Measurements from ENCODE around the gene AMT. TPM values are rescaled to one million over a fixed set of nuclear protein-coding genes. Genes with fewer than 3 reads are reported as not detected.
A peak's percentile ranks its signal among the peaks of the same experiment; 100 is the strongest.

AMT gene
- total and polyA plus RNA-seq, 2 donors (not counting 1 experiment from before 2014, with no cell fraction given) = 2.6 to 2.7 TPM

- Histone ChIP-seq H4K20me1 (ENCODE audit: control insufficient read depth, extremely low read depth, insufficient read depth, low read length) (peaks cover 7% of the 10 kb centered on the region), H3K36me3 (ENCODE audit: control insufficient read depth, insufficient read depth, low read length) (peaks cover 7% of the 10 kb centered on the region), H3K4me3 (replicated peaks in 1 of 4; ENCODE audit: control extremely low read depth in 1 of 4, insufficient read depth in 1 of 4, low read depth in 3 of 4, low read length in 4 of 4) (peak overlapping the region; percentile 73 to 98 (median 90)), H3K4me1 (ENCODE audit: control insufficient read depth, extremely low read depth, insufficient read depth, low read length) (peaks cover 3% of the 10 kb centered on the region), H3K79me2 (ENCODE audit: control insufficient read depth, insufficient read depth, low read length) (peaks cover 69% of the 10 kb centered on the region), H3K27me3 (ENCODE audit: control insufficient read depth, insufficient read depth, low read length) (no peaks in the 10 kb centered on the region), H3K27ac (ENCODE audit: insufficient read depth, low read length) (peak overlapping the region; percentile 93), H3K4me2 (ENCODE audit: extremely low read depth, insufficient read depth, low read length) (no peak overlapping the region), H3K9me3 (ENCODE audit: control insufficient read depth, insufficient read depth, low read depth, low read length) (no peaks in the 10 kb centered on the region), H2AFZ (ENCODE audit: low read length) (peak overlapping the region; percentile 31), H3K9ac (ENCODE audit: insufficient read depth, low read length) (peak overlapping the region; percentile 98)
- DNase-seq (ENCODE audit: low read depth in 2 of 2) = no peak
- TF ChIP-seq, protein P1, sequence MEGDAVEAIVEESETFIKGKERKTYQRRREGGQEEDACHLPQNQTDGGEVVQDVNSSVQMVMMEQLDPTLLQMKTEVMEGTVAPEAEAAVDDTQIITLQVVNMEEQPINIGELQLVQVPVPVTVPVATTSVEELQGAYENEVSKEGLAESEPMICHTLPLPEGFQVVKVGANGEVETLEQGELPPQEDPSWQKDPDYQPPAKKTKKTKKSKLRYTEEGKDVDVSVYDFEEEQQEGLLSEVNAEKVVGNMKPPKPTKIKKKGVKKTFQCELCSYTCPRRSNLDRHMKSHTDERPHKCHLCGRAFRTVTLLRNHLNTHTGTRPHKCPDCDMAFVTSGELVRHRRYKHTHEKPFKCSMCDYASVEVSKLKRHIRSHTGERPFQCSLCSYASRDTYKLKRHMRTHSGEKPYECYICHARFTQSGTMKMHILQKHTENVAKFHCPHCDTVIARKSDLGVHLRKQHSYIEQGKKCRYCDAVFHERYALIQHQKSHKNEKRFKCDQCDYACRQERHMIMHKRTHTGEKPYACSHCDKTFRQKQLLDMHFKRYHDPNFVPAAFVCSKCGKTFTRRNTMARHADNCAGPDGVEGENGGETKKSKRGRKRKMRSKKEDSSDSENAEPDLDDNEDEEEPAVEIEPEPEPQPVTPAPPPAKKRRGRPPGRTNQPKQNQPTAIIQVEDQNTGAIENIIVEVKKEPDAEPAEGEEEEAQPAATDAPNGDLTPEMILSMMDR (conservative IDR thresholded peaks at IDR 0.05 in 1 of 2, IDR thresholded peaks at IDR 0.05 in 1 of 2; ENCODE audit: low read depth in 1 of 2, low read length in 2 of 2) = no peak
- TF ChIP-seq EZH2 (IDR thresholded peaks at IDR 0.05; ENCODE audit: low read length, missing control alignments) = no peak
Measured at GRCh38 chr3:49411535-49411967, 10.7 kb downstream of the AMT start.

GRCh38 chr3:49410846-49411534 lies 11.3 kb downstream of the AMT start:
- Histone ChIP-seq H3K9me3 (ENCODE audit: control insufficient read depth, insufficient read depth, low read depth, low read length) (no peaks in the 10 kb centered on the region), H3K36me3 (ENCODE audit: control insufficient read depth, insufficient read depth, low read length) (peaks cover 7% of the 10 kb centered on the region), H3K9ac (ENCODE audit: insufficient read depth, low read length) (peak overlapping the region; percentile 98), H3K4me2 (ENCODE audit: extremely low read depth, insufficient read depth, low read length) (peak overlapping the region; percentile 82), H3K27ac (ENCODE audit: insufficient read depth, low read length) (peak overlapping the region; percentile 93), H3K4me3 (replicated peaks in 1 of 4; ENCODE audit: control extremely low read depth in 1 of 4, insufficient read depth in 1 of 4, low read depth in 3 of 4, low read length in 4 of 4) (peak overlapping the region; percentile 73 to 98 (median 90)), H3K4me1 (ENCODE audit: control insufficient read depth, extremely low read depth, insufficient read depth, low read length) (peaks cover 3% of the 10 kb centered on the region), H2AFZ (ENCODE audit: low read length) (no peak overlapping the region), H4K20me1 (ENCODE audit: control insufficient read depth, extremely low read depth, insufficient read depth, low read length) (peaks cover 7% of the 10 kb centered on the region), H3K79me2 (ENCODE audit: control insufficient read depth, insufficient read depth, low read length) (peaks cover 75% of the 10 kb centered on the region), H3K27me3 (ENCODE audit: control insufficient read depth, insufficient read depth, low read length) (no peaks in the 10 kb centered on the region)
- TF ChIP-seq, protein P1 (conservative IDR thresholded peaks at IDR 0.05 in 1 of 2, IDR thresholded peaks at IDR 0.05 in 1 of 2; ENCODE audit: low read depth in 1 of 2, low read length in 2 of 2) = no peak
- no peak for DNase-seq (ENCODE audit: low read depth in 2 of 2)

- peak overlapping the region; percentile 73 to 98 (median 90) for H3K4me3 ChIP-seq (replicated peaks in 1 of 4; ENCODE audit: control extremely low read depth in 1 of 4, insufficient read depth in 1 of 4, low read depth in 3 of 4, low read length in 4 of 4)
- DNase-seq (ENCODE audit: low read depth in 2 of 2) = no peak
- peaks cover 3% of the 10 kb centered on the region for H3K4me1 ChIP-seq (ENCODE audit: control insufficient read depth, extremely low read depth, insufficient read depth, low read length)
- TF ChIP-seq EZH2 (IDR thresholded peaks at IDR 0.05; ENCODE audit: low read length, missing control alignments) = no peak
- TF ChIP-seq, protein P1 (conservative IDR thresholded peaks at IDR 0.05 in 1 of 2, IDR thresholded peaks at IDR 0.05 in 1 of 2; ENCODE audit: low read depth in 1 of 2, low read length in 2 of 2) = no peak
- H3K9me3 ChIP-seq (ENCODE audit: control insufficient read depth, insufficient read depth, low read depth, low read length) = no peaks in the 10 kb centered on the region
- H3K27me3 ChIP-seq (ENCODE audit: control insufficient read depth, insufficient read depth, low read length) = no peaks in the 10 kb centered on the region
- H2AFZ ChIP-seq (ENCODE audit: low read length) = no peak overlapping the region
- H3K36me3 ChIP-seq (ENCODE audit: control insufficient read depth, insufficient read depth, low read length) = peaks cover 3% of the 10 kb centered on the region
- H4K20me1 ChIP-seq (ENCODE audit: control insufficient read depth, extremely low read depth, insufficient read depth, low read length) = peaks cover 7% of the 10 kb centered on the region
- H3K27ac ChIP-seq (ENCODE audit: insufficient read depth, low read length) = peak overlapping the region; percentile 93
- peak overlapping the region; percentile 82 for H3K4me2 ChIP-seq (ENCODE audit: extremely low read depth, insufficient read depth, low read length)
- H3K79me2 ChIP-seq (ENCODE audit: control insufficient read depth, insufficient read depth, low read length) = peaks cover 82% of the 10 kb centered on the region
- H3K9ac ChIP-seq (ENCODE audit: insufficient read depth, low read length) = peak overlapping the region; percentile 98
Measured at GRCh38 chr3:49410066-49410845, 12.0 kb downstream of the AMT start.

Measured in fibroblast of lung (primary cell).